NOMO-1 treated with dmso at 0.1 percent for 144 hours (cell line): Measurements from ENCODE around the gene GPD2.
"Not testable (repeated sequence)": the region's sequence is repeated elsewhere in the genome, so short reads cannot be mapped to it uniquely, and the experiment has no call there.

Experiments used
- DNase-seq: peaks from one replicate; lab custom pipeline; 2025; ENCODE audit not compliant: unreplicated experiment; lab: John Stamatoyannopoulos, UW

Gene GPD2

DNA sequence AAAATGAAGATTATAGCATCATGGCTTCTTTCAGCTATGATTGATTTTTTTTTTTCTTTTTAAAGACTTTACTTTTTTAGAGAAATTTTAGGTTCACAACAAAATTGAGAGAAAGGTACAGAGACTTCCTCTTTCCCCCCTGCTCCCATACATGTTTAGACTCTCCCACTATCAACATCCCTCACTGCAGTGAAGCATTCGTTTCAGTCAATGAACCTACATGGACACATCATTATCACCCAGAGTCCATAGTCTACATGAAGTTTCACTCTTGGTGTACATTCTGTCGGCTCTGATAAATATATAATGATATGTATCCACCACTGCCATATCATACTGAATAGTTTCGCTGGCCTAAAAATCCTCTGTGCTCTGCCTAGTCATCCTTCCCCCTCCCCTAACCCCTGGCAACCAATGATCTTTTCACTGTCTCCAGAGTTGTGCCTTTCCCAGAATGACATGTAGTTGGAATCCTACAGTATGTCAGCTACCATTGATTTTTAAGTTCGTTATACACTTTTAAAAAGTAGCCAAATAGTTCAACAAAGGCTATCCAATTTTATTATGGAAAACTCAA, 86.8 kb downstream of the GPD2 start:
- DNase-seq: no peak

DNA sequence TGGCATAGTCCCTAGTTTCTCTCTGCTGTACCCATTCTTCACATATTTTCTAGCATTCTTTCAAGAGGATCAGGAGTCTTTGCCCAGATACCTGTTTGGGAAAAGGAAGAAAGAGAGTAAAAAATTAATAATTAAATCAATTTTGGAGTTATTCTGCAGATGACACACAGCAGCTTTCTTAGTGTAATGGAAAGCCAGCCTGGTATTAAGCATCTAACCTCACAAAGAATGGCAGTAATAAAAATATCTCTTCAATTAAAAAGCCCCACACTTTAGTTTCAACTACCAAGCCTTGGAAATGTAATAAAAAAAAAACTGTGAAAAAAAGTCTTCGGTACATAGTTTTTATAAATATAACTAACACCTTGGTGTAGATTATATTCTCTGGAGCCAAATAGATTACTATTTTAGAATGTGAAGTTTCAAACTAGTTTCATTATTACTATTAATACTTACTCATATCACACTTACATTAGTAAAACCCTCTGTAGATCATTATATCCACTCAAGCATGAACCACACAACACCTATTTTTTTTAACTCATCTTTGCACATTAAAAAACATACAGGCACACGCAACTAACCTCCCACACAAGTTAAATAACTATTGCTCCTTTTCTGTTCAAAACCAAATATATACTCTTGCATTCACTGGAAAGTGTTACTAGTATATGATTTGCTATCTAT, 90.9 kb downstream of the GPD2 start:
- no peak for DNase-seq

DNA sequence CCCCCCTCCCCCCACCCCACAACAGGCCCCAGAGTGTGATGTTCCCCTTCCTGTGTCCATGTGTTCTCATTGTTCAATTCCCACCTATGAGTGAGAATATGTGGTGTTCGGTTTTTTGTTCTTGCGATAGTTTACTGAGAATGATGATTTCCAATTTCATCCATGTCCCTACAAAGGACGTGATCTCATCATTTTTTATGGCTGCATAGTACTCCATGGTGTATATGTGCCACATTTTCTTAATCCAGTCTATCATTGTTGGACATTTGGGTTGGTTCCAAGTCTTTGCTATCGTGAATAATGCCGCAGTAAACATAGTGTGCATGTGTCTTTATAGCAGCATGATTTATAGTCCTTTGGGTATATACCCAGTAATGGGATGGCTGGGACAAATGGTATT, 92.4 kb downstream of the GPD2 start:
- DNase-seq: not testable (repeated sequence)

DNA sequence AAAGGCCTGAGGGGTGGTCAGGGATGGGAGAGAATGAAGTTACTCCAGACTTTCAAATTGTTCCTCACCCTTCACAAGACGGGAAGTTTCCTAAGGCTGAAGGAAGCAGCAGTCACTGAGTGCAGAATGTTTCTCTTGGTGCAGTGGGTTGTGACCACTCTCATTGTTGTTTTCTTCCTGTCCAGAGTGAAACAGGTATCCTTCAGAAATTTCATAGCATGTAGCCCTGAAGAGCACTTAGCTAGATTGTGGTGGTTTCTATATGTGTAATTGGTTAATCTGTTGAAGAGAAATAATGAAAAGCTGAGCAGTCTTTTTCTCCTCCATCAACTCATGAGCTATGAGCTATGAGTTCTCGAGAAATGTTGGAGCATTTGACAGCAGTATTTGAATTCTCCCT, 96.8 kb downstream of the GPD2 start:
- no peak for DNase-seq

DNA sequence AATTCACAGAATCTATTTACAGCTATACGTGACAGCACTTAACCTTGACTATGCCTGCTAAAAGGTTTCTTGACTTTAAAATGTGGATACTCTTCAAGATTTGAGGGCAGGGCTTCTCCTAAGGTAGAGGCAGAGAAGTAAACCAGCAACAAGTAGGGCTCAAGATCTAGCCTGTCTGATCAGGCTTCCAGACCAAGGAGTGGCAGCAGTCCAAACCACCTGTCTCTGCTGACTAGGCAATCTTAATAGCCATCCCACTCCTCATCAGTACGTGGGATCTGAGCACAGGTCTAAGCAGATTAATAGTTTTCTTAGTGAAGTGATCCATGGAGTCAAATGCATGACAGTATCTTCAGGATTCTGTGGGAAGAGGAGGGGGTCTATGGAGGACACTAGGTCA, 100.4 kb downstream of the GPD2 start:
- DNase-seq: no peak

DNA sequence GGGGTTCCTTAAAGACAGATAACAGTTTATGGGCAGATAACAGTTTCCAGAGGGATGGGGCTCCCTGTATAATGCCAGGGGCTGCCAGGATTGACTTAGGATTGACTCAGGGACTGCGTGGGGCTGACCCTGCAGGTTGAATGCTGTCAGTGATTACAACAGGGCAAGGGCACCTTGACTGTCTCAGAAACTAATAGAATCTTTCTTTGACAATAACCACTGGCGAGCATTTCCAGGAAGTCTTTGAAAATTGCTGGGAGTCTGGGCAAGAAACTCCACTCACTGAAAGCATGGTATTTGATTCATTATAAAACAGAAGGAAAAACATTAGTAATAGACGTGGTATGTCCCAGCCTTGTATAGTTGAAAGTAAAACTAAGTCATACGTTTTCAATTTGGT, 101.0 kb downstream of the GPD2 start:
- DNase-seq: no peak

DNA sequence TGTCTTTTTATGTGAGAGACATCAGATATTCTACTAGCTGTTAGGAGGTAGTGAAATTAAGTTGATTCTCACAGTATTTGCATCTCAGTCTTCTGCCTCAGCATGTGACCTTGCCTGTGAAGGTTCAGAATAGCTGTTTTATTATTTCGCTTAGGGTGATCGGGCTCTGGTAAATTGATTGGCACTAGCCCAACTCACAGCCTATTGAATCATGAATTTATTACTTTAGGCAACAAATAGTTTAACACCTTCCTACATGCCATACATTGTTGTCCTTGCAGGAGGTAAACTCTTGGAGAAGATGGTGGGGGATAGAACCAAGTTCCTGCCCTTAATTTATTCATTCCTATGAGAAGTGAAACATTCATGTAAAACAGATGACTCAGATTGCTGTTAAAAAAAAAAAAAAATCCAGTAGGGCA, 101.9 kb downstream of the GPD2 start:
- no peak for DNase-seq

DNA sequence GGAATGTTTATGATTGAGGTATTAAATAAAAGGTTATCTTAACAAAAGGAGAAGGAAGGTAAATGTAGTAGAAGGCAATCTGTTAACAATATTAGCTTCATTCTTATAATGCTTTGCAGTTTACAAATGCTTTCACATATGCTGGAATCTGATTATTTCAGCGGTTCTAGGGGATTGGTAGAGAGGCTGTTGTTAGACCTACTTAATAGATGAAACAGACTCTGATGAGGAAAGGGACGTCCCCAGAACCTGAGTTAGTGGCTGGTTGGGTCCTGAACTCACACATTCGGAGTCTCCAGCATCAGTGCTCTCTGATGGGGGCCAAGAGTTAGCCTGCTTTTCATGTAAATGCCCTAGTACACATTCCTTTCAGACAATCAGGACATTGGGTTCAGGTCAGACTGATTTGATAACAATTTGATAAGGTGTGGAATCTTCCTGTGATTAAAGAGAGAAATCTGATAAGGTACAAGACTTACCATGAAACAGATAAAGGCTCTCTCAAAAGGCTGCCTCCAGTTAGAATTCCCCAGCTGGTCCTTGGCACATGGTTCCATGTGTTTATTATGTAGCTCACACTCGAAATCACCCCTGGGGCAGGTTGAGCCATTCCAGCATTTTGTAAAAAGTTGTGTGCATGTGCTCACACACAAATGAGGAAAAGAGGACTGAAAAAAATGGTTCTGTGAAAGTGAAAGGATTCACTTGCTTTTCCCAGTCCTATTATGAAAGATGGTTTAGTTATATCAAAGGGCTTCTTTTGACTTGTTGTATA, 103.1 kb downstream of the GPD2 start:
- no peak for DNase-seq

DNA sequence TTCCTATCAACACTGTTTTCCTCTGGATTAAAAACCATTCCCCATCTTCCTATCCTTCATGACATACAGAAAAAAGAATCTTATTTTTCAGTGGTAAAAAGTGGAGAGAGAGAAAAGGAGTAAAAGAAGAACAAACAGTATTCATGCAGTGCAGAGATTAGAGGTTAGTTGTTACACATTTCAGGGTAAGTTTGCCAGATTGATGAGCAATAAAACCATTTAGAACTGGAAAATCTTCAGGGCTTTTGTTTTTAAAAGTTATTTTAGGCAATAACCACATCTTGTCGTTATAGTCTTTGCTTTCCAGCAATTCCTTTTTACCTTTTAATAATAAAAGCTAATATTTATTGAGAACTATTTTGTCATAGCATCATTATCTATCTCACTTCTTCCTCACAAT, 104.5 kb downstream of the GPD2 start:
- no peak for DNase-seq

DNA sequence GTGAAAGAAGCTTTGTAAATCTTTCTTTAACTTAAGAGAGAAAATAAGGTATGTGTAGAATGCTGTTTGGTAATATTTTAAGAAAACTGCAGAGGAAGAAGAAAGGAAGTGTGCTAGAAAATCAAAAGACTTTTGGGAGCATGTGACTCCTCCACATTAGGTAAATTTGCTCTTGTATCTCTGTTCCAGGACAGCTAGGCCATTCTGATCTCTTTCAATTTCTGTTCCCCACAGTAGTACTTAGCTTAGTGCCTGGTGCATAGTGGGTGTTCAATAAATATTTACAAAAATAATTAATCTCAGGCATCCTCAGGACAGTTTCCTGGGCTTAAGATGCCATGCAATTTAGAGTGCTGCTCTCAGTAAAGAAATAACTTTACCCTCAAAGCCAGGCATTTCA, 105.0 kb downstream of the GPD2 start:
- no peak for DNase-seq

DNA sequence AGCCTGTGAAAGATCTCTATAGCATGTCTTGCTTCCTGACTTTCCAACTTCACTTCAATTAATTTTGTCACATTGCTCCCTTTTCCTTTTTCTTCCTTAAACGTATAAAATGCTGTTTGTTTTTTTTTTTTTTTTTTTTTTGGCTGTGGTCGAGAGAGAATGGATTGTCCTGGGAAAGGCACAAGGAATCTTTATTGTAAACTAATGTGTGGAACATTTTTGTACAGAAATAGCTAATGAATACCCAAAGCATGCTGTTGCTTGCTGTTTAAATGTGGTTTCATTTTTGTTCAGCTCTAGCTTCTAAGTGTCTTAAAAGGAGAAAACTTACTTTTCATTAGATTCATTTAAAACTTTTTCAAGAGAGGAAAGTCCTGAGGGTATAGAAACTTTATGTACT, 105.5 kb downstream of the GPD2 start:
- no peak for DNase-seq

DNA sequence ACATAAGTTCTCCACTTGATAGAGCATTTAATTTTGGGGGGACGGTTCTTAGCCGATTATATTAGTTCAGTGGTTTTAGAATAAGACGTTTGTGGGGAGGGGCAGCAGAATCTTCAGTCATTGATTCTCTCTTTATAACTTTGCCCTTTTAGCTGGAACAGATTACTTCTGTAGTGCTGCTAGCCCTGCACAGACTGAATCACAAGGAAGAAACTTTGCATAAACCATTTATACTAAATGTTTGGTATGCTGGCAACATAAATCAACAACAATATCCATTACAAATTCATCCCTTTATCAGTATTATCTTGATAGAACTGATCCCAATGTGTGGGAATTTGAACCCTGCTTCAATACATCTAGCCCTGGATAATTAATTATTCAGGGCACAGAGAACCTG, 112.2 kb downstream of the GPD2 start:
- DNase-seq: no peak

DNA sequence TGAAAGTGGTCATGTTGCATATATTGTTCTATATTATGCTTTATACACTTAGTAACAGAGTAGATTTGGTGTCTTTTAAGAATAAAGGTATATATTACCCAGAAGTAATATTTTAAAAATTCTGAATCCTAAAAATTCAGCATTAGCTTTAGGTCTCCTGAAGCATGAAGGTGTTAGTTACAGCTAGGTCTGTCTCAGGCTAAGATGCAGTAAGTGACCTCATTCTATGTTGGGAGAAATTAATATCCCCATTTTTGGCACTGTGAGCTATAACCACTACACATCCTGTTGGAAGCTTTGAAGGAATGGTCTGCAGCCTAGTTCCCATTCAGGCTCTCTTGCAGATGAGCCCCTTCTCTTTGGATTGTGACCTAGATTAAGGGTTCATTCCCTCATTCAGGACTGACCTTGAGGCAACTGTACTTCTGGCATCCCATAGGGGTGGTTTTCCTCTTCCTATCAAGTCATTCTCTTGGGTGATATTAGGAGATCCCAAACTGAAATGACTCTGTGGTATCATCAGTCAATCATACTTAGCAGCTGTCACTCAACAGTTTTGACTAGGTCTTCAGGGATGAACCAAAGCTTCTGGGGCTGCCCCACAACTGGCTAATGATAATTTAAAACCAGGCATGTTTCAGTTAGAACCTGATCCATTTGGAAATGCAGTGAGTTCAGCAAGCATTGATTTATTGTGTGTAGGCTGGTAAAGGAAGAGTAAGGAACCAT, 117.7 kb downstream of the GPD2 start:
- DNase-seq: no peak

DNA sequence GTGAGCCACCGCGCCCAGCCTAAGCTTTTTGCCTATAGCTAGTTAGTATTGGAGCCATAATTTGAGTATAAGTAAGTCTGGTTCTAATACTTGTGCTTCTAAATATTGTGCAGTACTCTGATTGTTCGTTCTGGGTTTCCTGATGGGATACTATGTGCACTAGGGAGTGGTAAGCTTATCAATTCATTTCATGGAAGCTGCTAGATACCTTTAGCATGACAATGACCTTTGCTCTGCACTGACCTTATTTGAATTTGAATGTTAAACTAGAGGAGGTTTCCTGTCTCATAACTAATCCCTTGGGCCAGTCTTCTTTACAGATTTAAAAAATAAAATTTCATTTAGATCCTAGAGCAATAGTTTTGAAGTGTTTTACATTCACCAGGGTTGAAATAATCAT, 125.1 kb downstream of the GPD2 start:
- no peak for DNase-seq

DNA sequence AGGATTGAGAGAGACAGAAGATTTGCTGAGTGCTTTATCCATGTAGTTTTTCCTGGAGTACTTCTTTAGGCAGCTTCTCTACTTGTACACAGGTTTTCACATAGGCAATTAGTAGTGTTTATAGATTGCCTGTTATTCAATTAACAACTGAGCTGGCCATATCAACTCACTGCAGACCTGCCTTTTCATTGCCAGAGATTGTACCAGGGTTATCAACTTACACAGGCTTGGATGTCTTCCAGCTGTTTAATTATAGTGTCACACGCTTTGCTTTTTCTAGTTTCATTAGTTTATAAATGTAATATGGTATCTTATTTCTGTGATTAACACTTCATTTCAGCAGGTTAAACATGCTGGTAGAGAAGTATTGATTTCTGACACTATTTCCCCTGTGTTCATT, 125.9 kb downstream of the GPD2 start:
- no peak for DNase-seq

DNA sequence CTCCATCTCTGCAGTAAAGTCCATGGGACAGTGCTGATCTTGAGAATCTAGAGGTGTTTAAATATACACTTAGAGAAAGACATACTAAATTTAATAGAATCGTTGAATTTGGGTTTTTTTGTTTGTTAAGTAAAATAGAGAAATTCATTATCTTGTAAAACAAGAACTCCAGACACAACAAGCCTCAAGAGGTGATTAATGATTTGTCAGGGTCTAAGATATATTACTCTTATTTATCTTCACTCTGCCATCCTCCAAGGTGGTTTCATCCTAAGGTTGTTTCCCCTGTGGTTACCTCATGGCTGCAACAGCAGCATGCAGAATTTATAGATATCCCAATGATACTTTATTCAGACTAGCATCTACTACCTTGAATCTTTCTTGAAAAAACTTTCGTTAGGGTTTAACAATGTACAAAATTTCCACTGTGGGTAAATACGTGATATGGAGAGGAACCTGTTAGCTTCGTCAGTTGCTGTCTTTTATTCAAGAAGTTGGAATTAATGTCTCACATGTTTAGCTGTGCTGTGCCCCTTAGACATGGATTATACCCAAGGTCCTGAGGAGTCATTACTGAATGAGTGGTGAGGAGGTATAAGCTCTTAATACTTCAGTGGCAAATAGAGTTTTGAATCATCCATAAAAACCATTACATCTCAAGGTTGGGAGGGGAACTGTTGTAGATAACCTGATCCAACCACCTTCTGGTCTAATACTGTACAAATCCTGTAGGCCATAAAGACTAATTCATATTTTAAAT, 128.0 kb downstream of the GPD2 start:
- no peak for DNase-seq

DNA sequence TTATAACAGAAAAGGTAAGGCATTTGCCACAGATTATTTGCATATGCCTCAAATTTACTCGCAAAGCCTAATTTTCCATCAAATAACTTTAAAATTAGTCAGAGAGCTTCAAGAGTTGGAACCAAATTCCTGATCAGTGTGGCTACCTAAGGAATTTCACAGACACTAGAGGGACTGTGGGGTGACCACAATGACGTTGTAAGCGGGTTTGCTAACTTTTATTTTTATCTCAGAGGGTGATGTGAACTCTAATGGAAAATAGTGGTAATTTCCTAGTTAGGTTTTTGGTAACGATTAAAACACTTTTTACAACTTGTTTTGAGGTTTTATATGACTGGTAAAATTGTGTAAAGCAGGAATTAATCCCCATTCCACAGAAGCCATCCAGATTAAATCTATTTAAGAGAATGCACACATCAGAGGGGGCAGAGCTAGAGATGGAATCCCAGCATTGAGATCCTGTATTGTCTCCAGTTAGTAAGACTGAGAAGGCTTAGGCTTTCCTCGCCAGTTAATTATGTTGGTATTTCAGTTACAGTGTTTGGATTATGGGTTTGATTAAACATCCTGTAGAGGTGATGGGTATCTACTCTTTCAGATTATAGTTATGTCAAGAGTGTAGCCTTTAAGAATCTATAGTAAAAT, 129.0 kb downstream of the GPD2 start:
- DNase-seq: no peak

DNA sequence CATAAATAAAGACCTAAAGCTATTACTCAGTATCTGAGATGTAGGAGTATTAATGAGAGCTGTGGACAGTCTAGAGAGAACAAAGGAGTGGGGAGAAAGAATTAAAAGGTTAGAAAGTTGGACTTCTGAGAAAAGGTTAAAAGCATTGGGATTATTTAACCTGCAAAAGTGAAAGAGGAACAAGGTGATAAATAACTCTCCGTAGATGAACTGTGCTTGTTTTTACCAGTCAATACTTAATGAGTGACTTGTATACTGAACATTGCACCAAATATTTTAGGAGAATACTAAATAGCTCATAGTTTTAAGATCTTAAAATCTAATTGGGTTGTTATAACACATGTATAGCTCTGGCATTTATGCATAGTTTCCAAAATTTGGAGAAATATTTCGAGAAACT, 137.5 kb downstream of the GPD2 start:
- no peak for DNase-seq

DNA sequence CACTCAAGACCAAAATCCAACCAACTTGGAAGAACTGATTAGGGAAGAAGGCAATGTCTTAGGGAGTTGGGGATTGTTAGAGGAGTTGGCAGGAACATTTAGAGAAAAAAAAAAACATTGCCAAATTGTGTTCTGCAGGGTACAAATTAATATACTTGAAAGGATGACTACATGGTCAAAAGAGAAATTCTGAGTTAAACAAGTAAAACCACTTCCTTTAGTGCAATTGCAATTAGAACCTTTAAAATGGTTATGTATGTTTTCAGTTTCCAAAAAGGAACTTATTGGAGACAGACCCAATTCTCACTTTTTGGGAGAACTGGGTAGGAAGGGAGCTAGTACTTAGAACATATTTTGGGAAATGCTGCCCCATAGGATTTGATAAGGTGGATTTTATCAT, 137.9 kb downstream of the GPD2 start:
- DNase-seq: no peak

DNA sequence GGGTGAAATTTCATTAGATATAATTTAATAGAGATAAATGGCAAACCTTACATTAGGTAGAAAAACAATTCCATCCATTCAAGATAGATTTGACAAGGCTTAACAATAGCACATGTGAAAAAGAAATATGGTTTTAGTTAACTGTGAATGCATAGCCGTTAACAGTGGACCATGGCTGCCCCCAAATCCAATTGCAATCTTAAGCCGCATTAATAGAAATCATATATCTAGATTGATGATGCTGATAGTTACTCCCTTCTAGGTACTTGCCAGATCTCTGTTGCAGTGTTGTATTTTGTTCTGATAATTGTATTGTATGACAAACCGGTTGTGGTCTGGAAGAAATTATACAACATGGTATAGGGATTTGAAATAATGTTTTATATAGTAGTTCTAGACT, 139.8 kb downstream of the GPD2 start:
- no peak for DNase-seq

DNA sequence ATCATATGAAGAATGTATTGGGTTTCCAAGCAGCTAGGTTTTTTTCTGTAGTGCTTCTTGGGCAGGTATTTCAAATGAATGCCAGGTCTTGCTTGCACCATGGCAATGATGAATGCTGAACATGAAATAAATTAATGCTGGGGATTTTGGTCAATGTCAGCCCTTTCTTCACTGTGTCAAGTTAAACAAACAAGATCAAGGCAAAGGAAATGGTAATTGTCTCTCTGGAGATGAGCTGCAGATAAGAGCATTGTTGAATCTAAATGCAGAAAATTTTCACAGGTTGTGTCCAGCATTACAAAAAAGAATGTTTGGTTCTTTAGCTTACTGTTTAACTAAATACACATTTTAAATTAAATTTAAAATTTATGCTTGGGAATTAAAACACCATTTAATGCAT, 144.3 kb downstream of the GPD2 start:
- DNase-seq: no peak
